Measurements from ENCODE around the gene TMEFF2.

DNA sequence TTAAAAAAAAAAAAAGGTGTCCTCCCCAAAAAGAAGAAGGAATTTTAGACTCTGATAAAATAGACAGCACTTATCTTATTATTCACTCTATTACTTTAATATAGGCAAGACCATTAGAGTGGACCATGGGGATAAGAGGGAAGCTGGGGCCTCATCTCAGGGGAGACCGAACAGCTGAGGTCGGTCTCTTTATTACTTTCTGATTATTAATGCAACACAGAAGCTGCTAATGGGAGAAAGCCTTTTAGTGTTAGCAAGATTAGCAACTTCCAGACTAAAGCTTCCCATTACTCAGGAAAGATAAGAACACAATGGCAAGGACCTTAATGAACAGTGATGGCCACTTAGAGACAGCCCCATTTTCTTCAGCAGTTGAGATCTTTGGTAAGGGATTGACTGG lies 135.5 kb downstream of the TMEFF2 start:
- TF ChIP-seq, protein P1, sequence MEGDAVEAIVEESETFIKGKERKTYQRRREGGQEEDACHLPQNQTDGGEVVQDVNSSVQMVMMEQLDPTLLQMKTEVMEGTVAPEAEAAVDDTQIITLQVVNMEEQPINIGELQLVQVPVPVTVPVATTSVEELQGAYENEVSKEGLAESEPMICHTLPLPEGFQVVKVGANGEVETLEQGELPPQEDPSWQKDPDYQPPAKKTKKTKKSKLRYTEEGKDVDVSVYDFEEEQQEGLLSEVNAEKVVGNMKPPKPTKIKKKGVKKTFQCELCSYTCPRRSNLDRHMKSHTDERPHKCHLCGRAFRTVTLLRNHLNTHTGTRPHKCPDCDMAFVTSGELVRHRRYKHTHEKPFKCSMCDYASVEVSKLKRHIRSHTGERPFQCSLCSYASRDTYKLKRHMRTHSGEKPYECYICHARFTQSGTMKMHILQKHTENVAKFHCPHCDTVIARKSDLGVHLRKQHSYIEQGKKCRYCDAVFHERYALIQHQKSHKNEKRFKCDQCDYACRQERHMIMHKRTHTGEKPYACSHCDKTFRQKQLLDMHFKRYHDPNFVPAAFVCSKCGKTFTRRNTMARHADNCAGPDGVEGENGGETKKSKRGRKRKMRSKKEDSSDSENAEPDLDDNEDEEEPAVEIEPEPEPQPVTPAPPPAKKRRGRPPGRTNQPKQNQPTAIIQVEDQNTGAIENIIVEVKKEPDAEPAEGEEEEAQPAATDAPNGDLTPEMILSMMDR (IDR thresholded peaks at IDR 0.05), result no peak
- TF ChIP-seq POLR2A (IDR thresholded peaks at IDR 0.05), result no peak
- TF ChIP-seq EP300 (IDR thresholded peaks at IDR 0.05; ENCODE audit: low read depth), result no peak
- TF ChIP-seq POLR2AphosphoS5 (IDR thresholded peaks at IDR 0.05), result no peak
